Hepatocyte (in vitro differentiated cells): ENCODE results near the gene LRIG3. TPM values are rescaled to one million over a fixed set of nuclear protein-coding genes. Genes with fewer than 3 reads are reported as not detected.

Experiments used
- DNase-seq: peaks from one replicate; pipeline ENCODE4 v3.0.0-alpha.2; 2016; ENCODE audit warnings: low spot score
- H2AFZ ChIP-seq: fragments of 200-600 bp; sonication (generic); 2 replicates; pipeline ENCODE4 v1.6.0; 2016; ENCODE audit warnings: antibody characterized with exemption, mild to moderate bottlenecking
- H3K27ac ChIP-seq: fragments of 200-600 bp; sonication (generic); 2 replicates; pipeline ENCODE4 v1.5.1; 2016; ENCODE audit warnings: mild to moderate bottlenecking
- H3K27me3 ChIP-seq: fragments of 200-600 bp; sonication (generic); 2 replicates; pipeline ENCODE4 v1.6.1; 2016
- H3K36me3 ChIP-seq: fragments of 200-600 bp; sonication (generic); replicated peaks from 2 replicates; pipeline ENCODE4 v1.5.1; 2016; ENCODE audit warnings: low read depth; ENCODE audit not compliant: insufficient read depth
- H3K4me1 ChIP-seq: fragments of 200-600 bp; sonication (generic); 2 replicates; pipeline ENCODE4 v1.5.1; 2016; ENCODE audit warnings: mild to moderate bottlenecking, moderate library complexity; ENCODE audit not compliant: insufficient read depth
- H3K4me2 ChIP-seq: fragments of 200-600 bp; sonication (generic); 2 replicates; pipeline ENCODE4 v1.6.0; 2016
- H3K4me3 ChIP-seq: fragments of 200-600 bp; sonication (generic); 2 replicates; pipeline ENCODE4 v1.5.1; 2016; ENCODE audit warnings: mild to moderate bottlenecking
- H3K79me2 ChIP-seq: fragments of 200-600 bp; sonication (generic); 2 replicates; pipeline ENCODE4 v1.6.0; 2017; ENCODE audit warnings: mild to moderate bottlenecking
- H3K9me2 ChIP-seq: fragments of 200-600 bp; sonication (generic); replicated peaks from 2 replicates; pipeline ENCODE4 v1.6.0; 2017; ENCODE audit warnings: mild to moderate bottlenecking; ENCODE audit not compliant: insufficient read depth
- H3K9me3 ChIP-seq: fragments of 200-600 bp; sonication (generic); 2 replicates; pipeline ENCODE4 v1.5.1; 2016; ENCODE audit warnings: low read depth, mild to moderate bottlenecking
- H4K20me1 ChIP-seq: fragments of 200-600 bp; sonication (generic); 2 replicates; pipeline ENCODE4 v1.6.0; 2016; ENCODE audit warnings: mild to moderate bottlenecking; ENCODE audit not compliant: insufficient read depth, poor library complexity, severe bottlenecking
- CTCF ChIP-seq: fragments of 200-600 bp; sonication (generic); IDR thresholded peaks from 2 replicates; pipeline ENCODE4 v1.5.1; 2016; ENCODE audit warnings: antibody characterized with exemption, mild to moderate bottlenecking; ENCODE audit not compliant: poor library complexity
- EZH2 ChIP-seq: fragments of 200-600 bp; sonication (generic); IDR thresholded peaks from 2 replicates; pipeline ENCODE4 v1.6.1; 2016; ENCODE audit warnings: antibody characterized with exemption, mild to moderate bottlenecking, borderline replicate concordance
- EZH2phosphoT487 ChIP-seq: fragments of 200-600 bp; sonication (generic); IDR thresholded peaks from one replicate; pipeline ENCODE4 v1.6.1; 2018; ENCODE audit warnings: antibody characterized with exemption, mild to moderate bottlenecking, low read depth, moderate library complexity; ENCODE audit not compliant: unreplicated experiment, severe bottlenecking
- WGBS: methylation state at CpG from one replicate; pipeline ENCODE4 v1.1.6; 2016; ENCODE audit warnings: low lambda C conversion rate; ENCODE audit errors: missing lambda C conversion rate; 5-methylcytosine and 5-hydroxymethylcytosine counted together
- polyA plus RNA-seq: library from polyadenylated mRNA; unstranded; fragments of >200 nt; fragmentation: Nextera tagmentation; extraction: Ambion mirVana; gene quantifications from 2 replicates; pipeline ENCODE4 v1.2.1, GENCODE V29; 2016
- total RNA-seq: library from RNA; depleted of rRNA; stranded (reverse); fragments of >200 nt; gene quantifications from 2 replicates; pipeline ENCODE4 v1.2.3, GENCODE V29; 2014

The LRIG3 gene
- total and polyA plus RNA-seq, 2 experiments from 2014 or later = 21.7 to 63.9 TPM

GRCh38 chr12:58966939-58967338 lies 46.6 kb upstream of the LRIG3 start:
- H3K4me3 ChIP-seq = no peak overlapping the region
- WGBS = 92% methylated on average over 2 of the region's 2 CpGs

DNA sequence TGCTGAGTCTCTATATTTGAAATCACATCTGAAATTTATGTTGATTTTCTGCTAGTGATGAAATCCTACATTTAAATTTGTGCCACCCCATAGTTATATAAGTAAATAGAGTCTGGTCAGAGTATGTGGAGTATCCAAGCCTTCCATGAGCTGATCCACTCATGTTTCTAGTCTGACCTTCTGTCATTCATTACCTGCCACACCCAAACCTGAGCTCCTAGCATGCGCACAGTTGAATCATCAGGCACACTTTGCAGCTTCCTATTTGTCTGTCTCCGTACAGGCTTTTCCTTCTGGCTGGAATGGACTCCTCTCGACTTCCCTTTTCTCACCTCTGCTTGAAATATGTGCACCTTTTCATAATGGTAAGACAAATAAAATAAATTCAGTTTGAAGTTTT lies 45.3 kb upstream of the LRIG3 start:
- TF ChIP-seq EZH2 = no peak
- TF ChIP-seq EZH2phosphoT487 = no peak
- TF ChIP-seq CTCF = no peak
- H3K36me3 ChIP-seq = no peaks in the 10 kb centered on the region
- no peaks in the 10 kb centered on the region for H3K9me2 ChIP-seq
- H4K20me1 ChIP-seq = no peaks in the 10 kb centered on the region
- WGBS = 85% methylated on average over 3 of the region's 3 CpGs
- no peaks in the 10 kb centered on the region for H3K79me2 ChIP-seq
- H3K27me3 ChIP-seq = no peaks in the 10 kb centered on the region
- H3K27ac ChIP-seq = no peak overlapping the region
- no peak overlapping the region for H2AFZ ChIP-seq
- H3K4me2 ChIP-seq = no peak overlapping the region
- no peaks in the 10 kb centered on the region for H3K4me1 ChIP-seq
- no peaks in the 10 kb centered on the region for H3K9me3 ChIP-seq
- peak; percentile 23 for DNase-seq
- no peak overlapping the region for H3K4me3 ChIP-seq

More at GRCh38 chr12:58966939-58967338, 46.6 kb upstream of the LRIG3 start:
- H2AFZ ChIP-seq = no peak overlapping the region
- TF ChIP-seq EZH2phosphoT487 (no peak), CTCF (no peak), EZH2 (no peak)
- no peaks in the 10 kb centered on the region for H3K9me2 ChIP-seq
- no peaks in the 10 kb centered on the region for H3K79me2 ChIP-seq
- no peaks in the 10 kb centered on the region for H3K27me3 ChIP-seq
- H3K36me3 ChIP-seq = no peaks in the 10 kb centered on the region
- H3K27ac ChIP-seq = no peak overlapping the region
- no peak overlapping the region for H3K4me2 ChIP-seq
- H4K20me1 ChIP-seq = no peaks in the 10 kb centered on the region
- H3K4me1 ChIP-seq = no peaks in the 10 kb centered on the region
- DNase-seq = no peak
- no peaks in the 10 kb centered on the region for H3K9me3 ChIP-seq

GRCh38 chr12:58963844-58964243 lies 43.5 kb upstream of the LRIG3 start:
- no peak overlapping the region for H3K4me3 ChIP-seq
- H3K36me3 ChIP-seq = no peaks in the 10 kb centered on the region
- H3K4me2 ChIP-seq = no peak overlapping the region
- 62% methylated on average over 1 of the region's 1 CpG for WGBS
- no peaks in the 10 kb centered on the region for H3K27me3 ChIP-seq
- no peaks in the 10 kb centered on the region for H3K4me1 ChIP-seq
- H3K27ac ChIP-seq = no peak overlapping the region
- H2AFZ ChIP-seq = no peak overlapping the region
- H4K20me1 ChIP-seq = no peaks in the 10 kb centered on the region
- no peak for DNase-seq
- TF ChIP-seq EZH2phosphoT487 (no peak), EZH2 (no peak), CTCF (no peak)
- H3K9me3 ChIP-seq = no peaks in the 10 kb centered on the region
- H3K9me2 ChIP-seq = no peaks in the 10 kb centered on the region
- H3K79me2 ChIP-seq = no peaks in the 10 kb centered on the region

DNA sequence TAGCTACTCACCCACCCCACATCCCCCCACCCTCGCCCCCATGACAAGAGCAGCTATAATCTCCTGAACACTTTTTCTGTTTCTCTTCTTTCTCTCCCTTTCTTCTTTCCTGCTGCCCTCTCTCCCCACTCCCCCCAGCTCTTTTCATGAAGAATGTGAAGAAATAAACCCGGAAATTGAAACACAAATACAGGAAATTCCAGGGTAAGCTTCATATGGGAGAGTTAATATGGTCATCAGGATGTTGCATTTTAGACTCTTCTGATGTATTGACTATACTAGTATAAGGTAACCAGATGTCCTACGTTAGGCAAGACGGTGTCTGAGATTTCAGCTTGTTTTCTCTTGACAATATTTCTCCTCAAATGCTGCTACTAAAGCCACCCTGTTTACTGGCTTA lies 41.6 kb upstream of the LRIG3 start:
- no peak overlapping the region for H3K4me2 ChIP-seq
- no peaks in the 10 kb centered on the region for H4K20me1 ChIP-seq
- no peaks in the 10 kb centered on the region for H3K9me2 ChIP-seq
- H3K27ac ChIP-seq = no peak overlapping the region
- no peaks in the 10 kb centered on the region for H3K79me2 ChIP-seq
- H3K36me3 ChIP-seq = no peaks in the 10 kb centered on the region
- TF ChIP-seq EZH2 (no peak), CTCF (no peak), EZH2phosphoT487 (no peak)
- WGBS = 68% methylated on average over 4 of the region's 4 CpGs
- no peak overlapping the region for H2AFZ ChIP-seq
- no peak for DNase-seq
- H3K4me3 ChIP-seq = no peak overlapping the region
- H3K9me3 ChIP-seq = no peaks in the 10 kb centered on the region
- no peaks in the 10 kb centered on the region for H3K27me3 ChIP-seq
- H3K4me1 ChIP-seq = no peaks in the 10 kb centered on the region
